IMR-90 (cell line): ENCODE measurements around the gene HAGHL. TPM values are rescaled to one million over a fixed set of nuclear protein-coding genes. Genes with fewer than 3 reads are reported as not detected.

Experiments
- ATAC-seq: fragments of 200-7000 bp; cut with Tn5 transposase; 2 replicates; pipeline ENCODE4 v1.9.1; 2020; ENCODE audit warnings: low read depth, mild to moderate bottlenecking, moderate library complexity
- BruUV-seq: library from RNA; stranded (reverse); fragments of 400-500 nt; replicated peaks from 2 replicates; lab custom pipeline; 2021; lab: Mats Ljungman, UMichigan
- CTCF ChIA-PET: fragments of 300-600 bp; formaldehyde crosslinking; extraction: SDS; loops from one replicate; lab custom pipeline; 2021; ENCODE audit warnings: antibody characterized with exemption; lab: Yijun Ruan, JAX
- POLR2A ChIA-PET: fragments of 300-600 bp; sonication (Branson Sonifier 250); formaldehyde crosslinking; loops from one replicate; lab custom pipeline; 2022; ENCODE audit warnings: antibody characterized with exemption; ENCODE audit not compliant: unreplicated experiment; lab: Charles Lee
- DNase-seq: peaks from one replicate; pipeline ENCODE4 v3.0.0; 2013
- H2AFZ ChIP-seq: replicated peaks from 2 replicates; pipeline ENCODE3; 2013; ENCODE audit warnings: low read length, mild to moderate bottlenecking; ENCODE audit not compliant: poor library complexity
- H2AK5ac ChIP-seq: 2 replicates; pipeline ENCODE4 v1.6.1; 2013; ENCODE audit warnings: low read depth, low read length, inconsistent platforms
- H2AK9ac ChIP-seq: replicated peaks from 2 replicates; pipeline ENCODE3; 2013; ENCODE audit warnings: mild to moderate bottlenecking, low read depth, low read length, moderate library complexity; ENCODE audit not compliant: poor library complexity
- H2BK120ac ChIP-seq: 2 replicates; pipeline ENCODE4 v1.6.1; 2013; ENCODE audit warnings: low read depth, low read length, inconsistent platforms
- H2BK15ac ChIP-seq: 3 replicates; pipeline ENCODE4 v1.6.1; 2013; ENCODE audit warnings: low read depth, low read length, inconsistent platforms
- H2BK20ac ChIP-seq: 2 replicates; pipeline ENCODE4 v1.6.1; 2013; ENCODE audit warnings: low read depth, mild to moderate bottlenecking, inconsistent platforms, low read length, moderate library complexity
- H2BK5ac ChIP-seq: 2 replicates; pipeline ENCODE4 v1.6.1; 2013; ENCODE audit warnings: mild to moderate bottlenecking, low read depth, low read length, inconsistent platforms; ENCODE audit not compliant: poor library complexity, severe bottlenecking
- H3K14ac ChIP-seq: replicated peaks from 2 replicates; pipeline ENCODE4 v1.6.1; 2013; ENCODE audit warnings: low read depth, low read length, inconsistent platforms
- H3K18ac ChIP-seq: 2 replicates; pipeline ENCODE4 v1.6.1; 2013; ENCODE audit warnings: low read depth, low read length, control low read depth
- H3K23ac ChIP-seq: 2 replicates; pipeline ENCODE4 v1.6.1; 2013; ENCODE audit warnings: low read depth, low read length, inconsistent platforms
- H3K27ac ChIP-seq: 2 replicates; pipeline ENCODE4 v1.5.1; 2013; ENCODE audit warnings: mild to moderate bottlenecking, control low read depth, low read length; ENCODE audit not compliant: insufficient read depth
- H3K27me3 ChIP-seq: 2 replicates; pipeline ENCODE4 v1.6.1; 2013; ENCODE audit warnings: low read length; ENCODE audit not compliant: control insufficient read depth, insufficient read depth
- H3K36me3 ChIP-seq: 2 replicates; pipeline ENCODE4 v1.6.1; 2013; ENCODE audit warnings: low read length, mixed read lengths; ENCODE audit not compliant: control insufficient read depth, insufficient read depth
- H3K4ac ChIP-seq: 2 replicates; pipeline ENCODE4 v1.6.1; 2013; ENCODE audit warnings: low read depth, low read length, inconsistent platforms
- H3K4me1 ChIP-seq: 2 replicates; pipeline ENCODE4 v1.6.1; 2013; ENCODE audit warnings: low read length, mixed read lengths; ENCODE audit not compliant: control insufficient read depth, insufficient read depth
- H3K4me2 ChIP-seq: 2 replicates; pipeline ENCODE4 v1.6.1; 2013; ENCODE audit warnings: low read depth, mild to moderate bottlenecking, control low read depth, low read length, moderate library complexity
- H3K4me3 ChIP-seq: 2 replicates; pipeline ENCODE4 v1.5.1; 2013; ENCODE audit warnings: low read depth, mild to moderate bottlenecking, control low read depth, low read length, moderate library complexity; ENCODE audit not compliant: insufficient read depth
- H3K56ac ChIP-seq: 2 replicates; pipeline ENCODE4 v1.6.1; 2013; ENCODE audit warnings: low read length, inconsistent platforms; ENCODE audit not compliant: insufficient read depth; ENCODE audit errors: extremely low read depth
- H3K79me1 ChIP-seq, 2 experiments: 2 replicates each; pipeline ENCODE4 v1.6.1; 2013; ENCODE audit warnings: low read length in 2 of 2, inconsistent platforms in 1 of 2, low read depth in 1 of 2
- H3K9ac ChIP-seq: 2 replicates; pipeline ENCODE4 v1.6.1; 2013; ENCODE audit warnings: low read depth, low read length, control low read depth
- H3K9me1 ChIP-seq: 2 replicates; pipeline ENCODE4 v1.6.1; 2013; ENCODE audit warnings: low read length, inconsistent platforms; ENCODE audit not compliant: insufficient read depth
- H3K9me3 ChIP-seq: 2 replicates; pipeline ENCODE4 v1.6.1; 2013; ENCODE audit warnings: low read length; ENCODE audit not compliant: control insufficient read depth, insufficient read depth
- H4K20me1 ChIP-seq: 2 replicates; pipeline ENCODE4 v1.6.1; 2013; ENCODE audit warnings: low read length, inconsistent platforms; ENCODE audit not compliant: insufficient read depth
- H4K5ac ChIP-seq: 2 replicates; pipeline ENCODE4 v1.6.1; 2013; ENCODE audit warnings: mild to moderate bottlenecking, low read depth, low read length, control low read depth
- H4K8ac ChIP-seq, 2 experiments: 2 replicates each; pipeline ENCODE4 v1.6.1; 2013; ENCODE audit warnings: low read depth in 2 of 2, low read length in 2 of 2, control low read depth in 1 of 2, inconsistent platforms in 1 of 2
- H4K91ac ChIP-seq: 2 replicates; pipeline ENCODE4 v1.6.1; 2013; ENCODE audit warnings: low read depth, low read length, inconsistent platforms; ENCODE audit not compliant: insufficient read depth
- BHLHE40 ChIP-seq: fragments of 150-350 bp; IDR thresholded peaks from 2 replicates; pipeline ENCODE4 v1.6.1; 2016; ENCODE audit warnings: mild to moderate bottlenecking, low read depth, low read length
- CEBPB ChIP-seq: IDR thresholded peaks from 2 replicates; pipeline ENCODE4 v1.6.1; 2012; ENCODE audit warnings: low read depth, low read length, improper control_type of control experiment
- CHD1 ChIP-seq: IDR thresholded peaks from 2 replicates; pipeline ENCODE4 v1.6.1; 2012; ENCODE audit warnings: low read depth, low read length, improper control_type of control experiment
- ELK1 ChIP-seq: fragments of 150-350 bp; IDR thresholded peaks from 2 replicates; pipeline ENCODE4 v1.6.1; 2016; ENCODE audit warnings: low read depth, mild to moderate bottlenecking, low read length, moderate library complexity, borderline replicate concordance
- FOS ChIP-seq: fragments of 150-350 bp; IDR thresholded peaks from 2 replicates; pipeline ENCODE4 v1.6.1; 2016; ENCODE audit warnings: low read depth, low read length
- MAFK ChIP-seq: IDR thresholded peaks from 2 replicates; pipeline ENCODE4 v1.6.1; 2012; ENCODE audit warnings: low read depth, low read length, improper control_type of control experiment
- MAZ ChIP-seq: IDR thresholded peaks from 2 replicates; pipeline ENCODE4 v1.6.1; 2012; ENCODE audit warnings: low read depth, mild to moderate bottlenecking, low read length, improper control_type of control experiment, moderate library complexity, borderline replicate concordance
- NFE2L2 ChIP-seq: fragments of 150-350 bp; IDR thresholded peaks from 2 replicates; pipeline ENCODE4 v1.6.1; 2016; ENCODE audit warnings: low read depth, mild to moderate bottlenecking, low read length
- POLR2A ChIP-seq: IDR thresholded peaks from 2 replicates; pipeline ENCODE4 v1.6.1; 2012; ENCODE audit warnings: mild to moderate bottlenecking, low read depth, low read length
- RAD21 ChIP-seq: IDR thresholded peaks from 2 replicates; pipeline ENCODE4 v1.6.1; 2012; ENCODE audit warnings: low read length, improper control_type of control experiment
- RCOR1 ChIP-seq: IDR thresholded peaks from 2 replicates; pipeline ENCODE4 v1.6.1; 2012; ENCODE audit warnings: mild to moderate bottlenecking, low read length, improper control_type of control experiment; ENCODE audit not compliant: insufficient replicate concordance
- RFX5 ChIP-seq: IDR thresholded peaks from 2 replicates; pipeline ENCODE4 v1.8.0; 2012; ENCODE audit warnings: low read depth, mild to moderate bottlenecking, low read length, moderate library complexity
- SMC3 ChIP-seq: fragments of 150-350 bp; IDR thresholded peaks from 2 replicates; pipeline ENCODE4 v1.6.1; 2016; ENCODE audit warnings: low read depth, mild to moderate bottlenecking, antibody characterized with exemption, low read length, moderate library complexity
- WGBS, 2 experiments: methylation state at CpG; one replicate each; pipeline versions ENCODE4 v1.1.5 to v1.1.7; 2013; ENCODE audit warnings: missing lambda C conversion rate in 2 of 2; ENCODE audit not compliant: insufficient read length in 1 of 2; ENCODE audit errors: extremely low coverage in 2 of 2; 5-methylcytosine and 5-hydroxymethylcytosine counted together
- dilution Hi-C: fragments of 300-500 bp; cut with HindIII; formaldehyde crosslinking; loops from one replicate; pipeline ENCODE4 v1.14.3; 2018; ENCODE audit warnings: low sequenced_read_pairs; ENCODE audit not compliant: unreplicated experiment
- in situ Hi-C: fragments of 300-500 bp; cut with MboI; formaldehyde crosslinking; loops from 3 replicates; pipeline ENCODE4 v1.14.3; 2019; ENCODE audit warnings: low sequenced_read_pairs, inconsistent platforms, mixed read lengths
- intact Hi-C: fragments of 100-400 bp; cut with micrococcal nuclease; formaldehyde crosslinking; loops from 2 replicates; pipeline ENCODE4 v1.10.0; 2022
- polyA plus RNA-seq, 3 experiments: library from polyadenylated mRNA; depleted of rRNA; stranded (reverse); fragments of >200 nt; gene quantifications; 2 replicates each; pipeline ENCODE4 v1.2.3, GENCODE V29; 2012; ENCODE audit warnings: low replicate concordance in 1 of 3
- total RNA-seq: library from RNA; depleted of rRNA; stranded (reverse); fragments of >200 nt; gene quantifications from 2 replicates; pipeline ENCODE4 v1.2.3, GENCODE V29; 2012
- TF ChIP-seq, protein P1 (sequence below): conservative IDR thresholded peaks from 2 replicates; pipeline ENCODE4 v1.5.1; 2012; ENCODE audit warnings: mild to moderate bottlenecking, low read depth, low read length, improper control_type of control experiment

Gene HAGHL
- total and polyA plus RNA-seq, 2 of the 4 experiments (the other 2 are of a cell fraction) = 3.0 to 12.5 TPM

- no peak overlapping the region for H2AK5ac ChIP-seq
- no peak overlapping the region for H4K5ac ChIP-seq
- ATAC-seq (no peak), DNase-seq (no peak)
- H3K36me3 ChIP-seq = peaks cover 6% of the 10 kb centered on the region; the same call in 1 of the 2 replicates
- no peak overlapping the region for H3K18ac ChIP-seq
- no peak overlapping the region for H2BK5ac ChIP-seq
- H3K27ac ChIP-seq = no peak overlapping the region
- ChIA-PET CTCF (interaction anchor here (0.6 kb wide), 1 partner anchor 43 kb away, joined by 3 read pairs; no protein-coding TSS in a partner anchor), POLR2A (no interaction called here)
- H3K9me3 ChIP-seq = no peaks in the 10 kb centered on the region
- H3K56ac ChIP-seq = no peak overlapping the region
- no TSS peak for BruUV-seq
- no peak overlapping the region for H3K4me2 ChIP-seq
- intact Hi-C loops = loop anchor here (5.0 kb wide), 1 partner anchor 45 kb away; the partner anchor contains the start of genes CHTF18 and RPUSD1
- H4K8ac ChIP-seq = no peak overlapping the region
- 0 out of 2 replicates have a peak, but pooled peaks cover 5% of the 10 kb centered on the region for H4K20me1 ChIP-seq
- no peak overlapping the region for H3K9ac ChIP-seq
- H3K4ac ChIP-seq = no peak overlapping the region
- WGBS, 2 experiments = 93% methylated on average over 7 of the region's 15 CpGs; no CpG with 5 or more reads in 1 of the 2 experiments
- H3K9me1 ChIP-seq = peaks cover 4% of the 10 kb centered on the region; the same call in 1 of the 2 replicates
- TF ChIP-seq NFE2L2 = no peak
- TF ChIP-seq FOS = no peak
- no peak for TF ChIP-seq RCOR1
- TF ChIP-seq MAZ = no peak
- TF ChIP-seq BHLHE40 = no peak
- no peak for TF ChIP-seq CEBPB
- TF ChIP-seq CHD1 = no peak
- no peak for TF ChIP-seq MAFK
- TF ChIP-seq RAD21 = no peak
- no peak for TF ChIP-seq RFX5
- no peak for TF ChIP-seq POLR2A
- TF ChIP-seq SMC3 = no peak
- TF ChIP-seq ELK1 = no peak
- TF ChIP-seq, protein P1, sequence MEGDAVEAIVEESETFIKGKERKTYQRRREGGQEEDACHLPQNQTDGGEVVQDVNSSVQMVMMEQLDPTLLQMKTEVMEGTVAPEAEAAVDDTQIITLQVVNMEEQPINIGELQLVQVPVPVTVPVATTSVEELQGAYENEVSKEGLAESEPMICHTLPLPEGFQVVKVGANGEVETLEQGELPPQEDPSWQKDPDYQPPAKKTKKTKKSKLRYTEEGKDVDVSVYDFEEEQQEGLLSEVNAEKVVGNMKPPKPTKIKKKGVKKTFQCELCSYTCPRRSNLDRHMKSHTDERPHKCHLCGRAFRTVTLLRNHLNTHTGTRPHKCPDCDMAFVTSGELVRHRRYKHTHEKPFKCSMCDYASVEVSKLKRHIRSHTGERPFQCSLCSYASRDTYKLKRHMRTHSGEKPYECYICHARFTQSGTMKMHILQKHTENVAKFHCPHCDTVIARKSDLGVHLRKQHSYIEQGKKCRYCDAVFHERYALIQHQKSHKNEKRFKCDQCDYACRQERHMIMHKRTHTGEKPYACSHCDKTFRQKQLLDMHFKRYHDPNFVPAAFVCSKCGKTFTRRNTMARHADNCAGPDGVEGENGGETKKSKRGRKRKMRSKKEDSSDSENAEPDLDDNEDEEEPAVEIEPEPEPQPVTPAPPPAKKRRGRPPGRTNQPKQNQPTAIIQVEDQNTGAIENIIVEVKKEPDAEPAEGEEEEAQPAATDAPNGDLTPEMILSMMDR = no peak
- no peak overlapping the region for H4K91ac ChIP-seq
- H3K23ac ChIP-seq = no peak overlapping the region
- no peak overlapping the region for H2BK120ac ChIP-seq
- H3K27me3 ChIP-seq = no peaks in the 10 kb centered on the region
- no peak overlapping the region for H2BK20ac ChIP-seq
- H2AK9ac ChIP-seq = no peak overlapping the region
- no peak overlapping the region for H3K4me3 ChIP-seq
- peaks cover 5% of the 10 kb centered on the region; the same call in 1 of the 2 replicates for H3K4me1 ChIP-seq
- peaks cover 7 to 18% of the 10 kb centered on the region in 2 experiments for H3K79me1 ChIP-seq
- dilution Hi-C loops = no loop called here
- no peak overlapping the region for H3K14ac ChIP-seq
- H2BK15ac ChIP-seq = no peak overlapping the region
- H2AFZ ChIP-seq = no peak overlapping the region
- in situ Hi-C loops = no loop called here
Observed at GRCh38 chr16:741986-742629, 15.2 kb downstream of the HAGHL start.
